Measurements from ENCODE around the gene BNIP5.

The BNIP5 gene

GRCh38 chr6:36266913-36267644 is 69.6 kb downstream of the BNIP5 start:
- no peak for DNase-seq (ENCODE audit: low read depth)
